Measurements from ENCODE around the gene SCMH1. TPM values are rescaled to one million over a fixed set of nuclear protein-coding genes. Genes with fewer than 3 reads are reported as not detected.

SCMH1 gene
- total RNA-seq: 38.0 TPM
- long read RNA-seq, partial matches to known transcripts: 64 of 110 reads
- long read RNA-seq, other reads (novel, unspliced or antisense): 42 of 110 reads

GRCh38 chr1:41241749-41242341, at the start of gene SCMH1:
Gene SCMH1 (minus strand): TSS chr1:41242306. CDS start chr1:41186133, 56,173 bp downstream.
- intact Hi-C loops (cut with DNase I): no loop called here
- peak; percentile 63 for ATAC-seq (ENCODE audit: poor library complexity)
- DNase-seq: peak; percentile 64

- intact Hi-C loops (cut with DNase I): no loop called here
- no peak for DNase-seq
- no peak for ATAC-seq (ENCODE audit: poor library complexity)
Observed at GRCh38 chr1:41291195-41291594, 49.1 kb upstream of the SCMH1 start.

DNA sequence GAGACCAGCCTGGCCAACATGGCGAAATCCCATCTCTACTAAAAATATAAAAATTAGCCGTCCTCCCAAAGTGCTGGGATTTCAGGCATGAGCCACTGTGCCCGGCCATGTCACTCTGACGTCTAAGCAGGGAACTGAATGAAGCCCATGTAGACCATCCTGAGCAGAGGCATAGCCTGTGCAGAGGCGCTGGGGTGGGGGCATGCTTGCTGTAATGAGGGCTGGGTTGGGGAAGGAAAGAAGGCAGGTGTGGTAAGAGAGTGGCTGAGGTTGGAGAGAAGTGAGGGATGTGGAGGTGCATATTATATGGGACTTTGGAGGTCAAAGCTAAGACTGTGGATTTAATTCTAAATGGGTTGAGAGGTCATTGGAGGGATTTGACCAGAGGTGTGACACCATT, 47.1 kb upstream of the SCMH1 start:
- DNase-seq: no peak
- no peak for ATAC-seq (ENCODE audit: poor library complexity)
- intact Hi-C loops (cut with DNase I): no loop called here

GRCh38 chr1:41286992-41287391, 44.9 kb upstream of the SCMH1 start:
- intact Hi-C loops (cut with DNase I): no loop called here
- ATAC-seq (ENCODE audit: poor library complexity) (no peak), DNase-seq (no peak)

GRCh38 chr1:41286486-41286885, 44.4 kb upstream of the SCMH1 start:
- intact Hi-C loops (cut with DNase I): no loop called here
- ATAC-seq (ENCODE audit: poor library complexity) (no peak), DNase-seq (no peak)

- ATAC-seq (ENCODE audit: poor library complexity) (no peak), DNase-seq (no peak)
- intact Hi-C loops (cut with DNase I): no loop called here
Observed at GRCh38 chr1:41285818-41286217, 43.7 kb upstream of the SCMH1 start.

GRCh38 chr1:41284121-41284520, 42.0 kb upstream of the SCMH1 start:
- no peak for ATAC-seq (ENCODE audit: poor library complexity)
- intact Hi-C loops (cut with DNase I): loop anchor here (5.0 kb wide), 1 partner anchor 133 kb away; no protein-coding TSS in a partner anchor

GRCh38 chr1:41282679-41283317, 40.7 kb upstream of the SCMH1 start:
- DNase-seq (peak; percentile 53), ATAC-seq (ENCODE audit: poor library complexity) (peak; percentile 77)

More at GRCh38 chr1:41284121-41284520, 42.0 kb upstream of the SCMH1 start:
- no peak for DNase-seq

DNA sequence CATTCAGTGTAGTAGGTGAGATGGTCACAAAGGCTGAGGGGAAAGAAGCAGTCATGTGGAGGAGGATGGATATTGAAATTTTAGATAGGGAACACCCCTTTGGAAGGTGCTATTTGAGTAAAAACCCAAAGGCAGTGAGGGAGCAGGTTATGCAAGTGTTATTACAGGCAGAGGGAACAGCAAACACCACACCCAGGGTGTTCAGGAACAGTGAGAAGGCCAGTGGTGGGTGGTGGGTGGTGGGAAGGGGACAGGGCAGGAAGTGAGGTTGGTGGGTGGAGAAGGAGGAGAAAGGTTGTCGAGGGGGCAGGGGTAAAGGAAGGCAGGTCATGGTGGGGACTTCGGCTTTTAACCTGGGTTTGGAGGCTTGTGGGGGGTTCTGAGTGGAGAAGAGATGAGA, 39.2 kb upstream of the SCMH1 start:
- no peak for ATAC-seq (ENCODE audit: poor library complexity)

More at GRCh38 chr1:41282679-41283317, 40.7 kb upstream of the SCMH1 start:
- intact Hi-C loops (cut with DNase I): loop anchor here (5.0 kb wide), 1 partner anchor 135 kb away; no protein-coding TSS in a partner anchor

GRCh38 chr1:41280202-41281032, 38.3 kb upstream of the SCMH1 start:
- intact Hi-C loops (cut with DNase I): loop anchor here (5.0 kb wide), 1 partner anchor 137 kb away; no protein-coding TSS in a partner anchor
- DNase-seq: no peak

More for the DNA sequence above, 39.2 kb upstream of the SCMH1 start:
- no peak for DNase-seq
- intact Hi-C loops (cut with DNase I): loop anchor here (5.0 kb wide), 1 partner anchor 136 kb away; no protein-coding TSS in a partner anchor

GRCh38 chr1:41278076-41278475, 36.0 kb upstream of the SCMH1 start:
- ATAC-seq (ENCODE audit: poor library complexity) (no peak), DNase-seq (no peak)
- intact Hi-C loops (cut with DNase I): no loop called here

More at GRCh38 chr1:41280202-41281032, 38.3 kb upstream of the SCMH1 start:
- no peak for ATAC-seq (ENCODE audit: poor library complexity)

- no peak for DNase-seq
- intact Hi-C loops (cut with DNase I): no loop called here
- ATAC-seq (ENCODE audit: poor library complexity): no peak
Observed at GRCh38 chr1:41277371-41277975, 35.4 kb upstream of the SCMH1 start.

DNA sequence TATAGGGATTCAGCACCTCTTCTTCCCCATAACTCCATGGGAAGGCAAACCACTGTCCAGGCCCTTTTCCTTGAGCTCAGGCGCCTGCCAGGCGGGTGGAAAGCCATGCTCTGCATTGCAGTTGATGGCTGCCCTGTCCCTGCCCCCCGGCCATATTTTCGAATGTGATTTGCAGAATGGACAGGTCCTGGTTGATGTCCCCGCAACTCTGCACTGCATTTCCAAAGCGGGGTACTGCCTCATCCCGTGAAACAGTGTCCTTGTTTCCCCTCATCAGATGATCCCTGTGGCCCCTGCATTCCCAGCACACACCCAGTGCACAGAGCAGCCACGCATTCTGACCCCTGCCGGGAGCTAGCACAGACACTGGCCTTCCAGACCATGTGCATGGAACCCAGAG, 33.7 kb upstream of the SCMH1 start:
- intact Hi-C loops (cut with DNase I): no loop called here
- ATAC-seq (ENCODE audit: poor library complexity) (no peak), DNase-seq (no peak)

GRCh38 chr1:41274752-41275545, 32.8 kb upstream of the SCMH1 start:
- peak; percentile 39 for ATAC-seq (ENCODE audit: poor library complexity)
- no peak for DNase-seq
- intact Hi-C loops (cut with DNase I): no loop called here

DNA sequence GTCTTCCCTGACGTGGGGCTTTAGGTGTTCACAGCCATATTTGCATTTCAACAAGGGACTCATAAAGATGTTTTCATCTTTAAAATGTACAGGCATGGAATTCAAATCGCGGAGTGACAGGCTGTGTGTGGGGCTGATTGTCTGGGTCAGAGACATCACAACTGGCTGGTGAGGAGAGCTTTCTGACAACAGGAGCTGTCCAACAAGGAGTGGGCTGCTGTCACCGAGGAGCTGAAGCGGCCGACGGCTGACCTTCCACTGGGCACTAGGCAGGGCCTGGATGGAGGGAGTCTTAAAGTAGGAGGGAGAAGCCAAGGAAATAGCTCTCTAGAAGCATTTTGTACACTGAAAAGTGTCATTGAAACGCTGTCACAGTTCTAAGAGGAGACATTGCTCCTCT, 30.5 kb upstream of the SCMH1 start:
- DNase-seq (no peak), ATAC-seq (ENCODE audit: poor library complexity) (no peak)
- intact Hi-C loops (cut with DNase I): no loop called here

GRCh38 chr1:41268154-41268770, 26.2 kb upstream of the SCMH1 start:
- ATAC-seq (ENCODE audit: poor library complexity) (peak; percentile 92), DNase-seq (peak; percentile 79)
- intact Hi-C loops (cut with DNase I): loop anchor here (5.0 kb wide), 1 partner anchor 149 kb away; no protein-coding TSS in a partner anchor

- intact Hi-C loops (cut with DNase I): no loop called here
- DNase-seq: no peak
- no peak for ATAC-seq (ENCODE audit: poor library complexity)
Observed at GRCh38 chr1:41261926-41262618, 20.0 kb upstream of the SCMH1 start.
